T-helper 2 cell treated with Interferon-gamma antibody and Interleukin-4, amounts not matched to agents 100 ng/mL and 5 ng/mL, for 36 hours (primary cell): ENCODE results near the gene TMEM41A. TPM values are rescaled to one million over a fixed set of nuclear protein-coding genes. Genes with fewer than 3 reads are reported as not detected.

Experiments used
- total RNA-seq: library from RNA; stranded (reverse); gene quantifications from 2 replicates; pipeline ENCODE4 v1.2.3, GENCODE V29; 2022

The TMEM41A gene
- total RNA-seq, 1 donor from 2014 or later = 21.2 TPM

Other genes with a start within 250 kb of the TMEM41A start
- 3.3 and 3.8 TPM in 2 replicates for gene EHHADH, start 245.0 kb downstream of the TMEM41A start, total RNA-seq
- 10.3 and 11.8 TPM in 2 replicates for gene MAP3K13, start 135.9 kb downstream of the TMEM41A start, total RNA-seq
- not detected in 2 replicates for gene LIPH, start 53.6 kb upstream of the TMEM41A start, total RNA-seq
- 29.8 and 31.6 TPM in 2 replicates for gene SENP2, start 87.3 kb upstream of the TMEM41A start, total RNA-seq